Esophagus mucosa (tissue), 1 donor: Measurements from ENCODE around the gene EFR3B. TPM values are rescaled to one million over a fixed set of nuclear protein-coding genes. Genes with fewer than 3 reads are reported as not detected.
A peak's percentile ranks its signal among the peaks of the same experiment; 100 is the strongest.

Source experiments
- ATAC-seq: fragments of 200-7000 bp; cut with Tn5 transposase; one replicate; pipeline ENCODE4 v1.9.1; 2020
- total RNA-seq: library from RNA; stranded (reverse); gene quantifications from one replicate; pipeline ENCODE4 v1.2.4, GENCODE V29; 2023
- donor health status: DM: yes; HTN: yes; CAD: no.

EFR3B gene
- total RNA-seq, 1 donor from 2014 or later = 0.48 TPM

- ATAC-seq = no peak
Measured at GRCh38 chr2:25187729-25188350, 146.0 kb downstream of the EFR3B start.

GRCh38 chr2:25188405-25188804 is 146.5 kb downstream of the EFR3B start:
- ATAC-seq = no peak

- no peak for ATAC-seq
Measured at GRCh38 chr2:25190536-25190935, 148.7 kb downstream of the EFR3B start.

GRCh38 chr2:25194576-25195122 is 152.8 kb downstream of the EFR3B start:
- ATAC-seq = no peak

GRCh38 chr2:25197336-25198208 is 155.7 kb downstream of the EFR3B start:
- no peak for ATAC-seq

- no peak for ATAC-seq
Measured at GRCh38 chr2:25198209-25198525, 156.3 kb downstream of the EFR3B start.

- no peak for ATAC-seq
Measured at GRCh38 chr2:25198576-25198975, 156.7 kb downstream of the EFR3B start.

- ATAC-seq = no peak
Measured at GRCh38 chr2:25201265-25201664, 159.4 kb downstream of the EFR3B start.

- ATAC-seq = peak; percentile 13
Measured at GRCh38 chr2:25201794-25202193, 159.9 kb downstream of the EFR3B start.

- no peak for ATAC-seq
Measured at GRCh38 chr2:25202275-25202674, 160.4 kb downstream of the EFR3B start.

GRCh38 chr2:25204190-25204838 is 162.4 kb downstream of the EFR3B start:
- peak; percentile 41 for ATAC-seq

GRCh38 chr2:25207078-25207545 is 165.2 kb downstream of the EFR3B start:
- ATAC-seq = no peak

Other genes with a start within 250 kb of the EFR3B start
- 34.9 TPM for gene PTRHD1, start 248.7 kb upstream of the EFR3B start, total RNA-seq
- gene CENPO, start 248.7 kb upstream of the EFR3B start, total RNA-seq = 8.7 TPM
- 20.1 TPM for gene ADCY3, start 121.8 kb upstream of the EFR3B start, total RNA-seq
- 2.2 TPM for gene DNAJC27, start 70.1 kb upstream of the EFR3B start, total RNA-seq
- gene POMC, start 126.5 kb downstream of the EFR3B start, total RNA-seq = 0.44 TPM